A549 (cell line): ENCODE results near the gene TRDMT1. TPM values are rescaled to one million over a fixed set of nuclear protein-coding genes. Genes with fewer than 3 reads are reported as not detected.

Source experiments
- ATAC-seq, 2 experiments: fragments of 200-7000 bp in 1 of 2; fragments of >200 bp in 1 of 2; cut with Nextera tagmentation in 1 of 2; cut with Tn5 transposase in 1 of 2; 3 replicates each; pipeline versions ENCODE4 v1.8.0 to v1.9.1; 2018 to 2020; ENCODE audit warnings: mild to moderate bottlenecking in 1 of 2, moderate library complexity in 1 of 2
- CTCF ChIA-PET: fragments of 300-600 bp; sonication (Branson Sonifier 250); formaldehyde crosslinking; extraction: SDS; loops from one replicate; lab custom pipeline; 2021; ENCODE audit warnings: antibody characterized with exemption, inconsistent platforms; lab: Yijun Ruan, JAX
- POLR2A ChIA-PET: fragments of 350-600 bp; formaldehyde crosslinking; extraction: SDS; loops from one replicate; lab custom pipeline; 2021; ENCODE audit warnings: antibody characterized with exemption, inconsistent platforms; lab: Yijun Ruan, JAX
- DNase-seq, 2 experiments: peaks; one replicate each; pipeline versions ENCODE4 v3.0.0 to v3.0.0-alpha.2; 2011 to 2016; ENCODE audit warnings: low read depth in 1 of 2, low spot score in 1 of 2
- FAIRE-seq: peaks from 2 replicates; lab custom pipeline; 2011; peaks lifted over from hg19 to GRCh38; lab: Jason Lieb, UNC
- H3K27ac ChIP-seq, 2 experiments: fragments of >200 bp; sonication (Bioruptor Twin); formaldehyde crosslinking; 3 replicates each; pipeline ENCODE4 v1.5.1; 2016 to 2017
- H3K4me1 ChIP-seq: fragments of >200 bp; sonication (Bioruptor Twin); formaldehyde crosslinking; 3 replicates; pipeline ENCODE4 v1.6.1; 2016
- H3K4me2 ChIP-seq: fragments of >200 bp; sonication (Bioruptor Twin); formaldehyde crosslinking; 3 replicates; pipeline ENCODE4 v1.6.1; 2016
- H3K4me3 ChIP-seq: fragments of >200 bp; sonication (Bioruptor Twin); formaldehyde crosslinking; 3 replicates; pipeline ENCODE4 v1.5.1; 2016
- H3K9me3 ChIP-seq: fragments of >200 bp; sonication (Bioruptor Twin); formaldehyde crosslinking; 3 replicates; pipeline ENCODE4 v1.6.1; 2016
- BHLHE40 ChIP-seq: IDR thresholded peaks from 2 replicates; pipeline ENCODE4 v1.6.1; 2012; ENCODE audit warnings: low read depth, low read length, inconsistent platforms
- CBX8 ChIP-seq: fragments of 200-600 bp; sonication (generic); IDR thresholded peaks from 2 replicates; pipeline ENCODE4 v1.6.1; 2016
- CHD2 ChIP-seq: fragments of 150-350 bp; IDR thresholded peaks from 2 replicates; pipeline ENCODE4 v1.6.1; 2014; ENCODE audit warnings: low read length; ENCODE audit not compliant: partially characterized antibody
- EHF ChIP-seq: fragments of 250-450 bp; sonication (Bioruptor Pico); IDR thresholded peaks from 2 replicates; pipeline ENCODE4 v1.5.0; 2020; ENCODE audit warnings: mild to moderate bottlenecking
- EHMT2 ChIP-seq: fragments of 200-600 bp; sonication (generic); IDR thresholded peaks from 2 replicates; pipeline ENCODE4 v1.6.1; 2016; ENCODE audit warnings: antibody characterized with exemption, low read depth, mild to moderate bottlenecking, moderate library complexity
- EP300 ChIP-seq, 2 experiments: fragments of >200 bp; sonication (Bioruptor Twin); formaldehyde crosslinking; IDR thresholded peaks; 2 replicates in 1 of 2; 3 replicates in 1 of 2; pipeline ENCODE4 v1.6.1; 2016 to 2017
- GATA3 ChIP-seq: IDR thresholded peaks from 2 replicates; pipeline ENCODE4 v1.6.1; 2012; ENCODE audit warnings: borderline replicate concordance
- KDM5A ChIP-seq: fragments of 200-600 bp; sonication (generic); IDR thresholded peaks from 2 replicates; pipeline ENCODE4 v1.6.1; 2016; ENCODE audit warnings: antibody characterized with exemption, mild to moderate bottlenecking
- MAFK ChIP-seq: fragments of 450-650 bp; IDR thresholded peaks from 2 replicates; pipeline ENCODE4 v1.6.1; 2014; ENCODE audit not compliant: partially characterized antibody
- NPAS2 ChIP-seq: fragments of 250-450 bp; sonication (Bioruptor Pico); IDR thresholded peaks from 2 replicates; pipeline ENCODE4 v1.8.0; 2022; ENCODE audit warnings: mild to moderate bottlenecking, moderate library complexity, borderline replicate concordance
- POLR2A ChIP-seq: IDR thresholded peaks from 2 replicates; pipeline ENCODE4 v1.6.1; 2012; ENCODE audit warnings: mild to moderate bottlenecking, low read length
- POLR2AphosphoS2 ChIP-seq: conservative IDR thresholded peaks from 2 replicates; pipeline ENCODE4 v1.6.1; 2012; ENCODE audit warnings: low read length, improper control_type of control experiment, inconsistent platforms
- RNF2 ChIP-seq: fragments of 200-600 bp; sonication (generic); IDR thresholded peaks from 2 replicates; pipeline ENCODE4 v1.6.1; 2016; ENCODE audit warnings: low read depth, mild to moderate bottlenecking, antibody characterized with exemption, moderate library complexity, borderline replicate concordance
- ZC3H11A ChIP-seq: fragments of 450-650 bp; IDR thresholded peaks from 2 replicates; pipeline ENCODE4 v1.6.1; 2014; ENCODE audit warnings: antibody characterized with exemption, mild to moderate bottlenecking
- WGBS: methylation state at CpG from one replicate; pipeline ENCODE4 v1.1.6; 2017; ENCODE audit errors: missing lambda C conversion rate; 5-methylcytosine and 5-hydroxymethylcytosine counted together
- polyA plus RNA-seq, 4 experiments: library from polyadenylated mRNA; depleted of rRNA in 3 of 4; stranded (reverse); fragments of >200 nt; fragmentation: RNase III in 1 of 4; extraction: RNeasy Plus Mini Kit Qiagen cat#74134 plus additional on column Dnase treatment in 1 of 4; gene quantifications; 2 replicates in 3 of 4; 3 replicates in 1 of 4; pipeline ENCODE4 v1.2.3, GENCODE V29; 2011 to 2017
- TF ChIP-seq, protein P1 (sequence below): fragments of >200 bp; sonication (Bioruptor Twin); formaldehyde crosslinking; IDR thresholded peaks from 2 replicates; pipeline ENCODE4 v1.6.1; 2016
- TF ChIP-seq, protein P2 (sequence below): IDR thresholded peaks from 2 replicates; pipeline ENCODE4 v1.6.1; 2012; ENCODE audit warnings: low read depth, borderline replicate concordance
- TF ChIP-seq, protein P3 (sequence below): fragments of 250-450 bp; sonication (Bioruptor Pico); IDR thresholded peaks from 2 replicates; pipeline ENCODE4 v1.5.0; 2021; ENCODE audit warnings: mild to moderate bottlenecking, moderate library complexity, borderline replicate concordance
- TF ChIP-seq, protein P4 (sequence below): fragments of 250-450 bp; sonication (Bioruptor Pico); IDR thresholded peaks from 2 replicates; pipeline ENCODE4 v1.5.0; 2020; ENCODE audit warnings: low read depth, mild to moderate bottlenecking, moderate library complexity
- TF ChIP-seq, protein P5 (sequence below): fragments of >200 bp; sonication (Bioruptor Twin); formaldehyde crosslinking; IDR thresholded peaks from 3 replicates; pipeline ENCODE4 v1.5.1; 2016

The TRDMT1 gene
- polyA plus RNA-seq, 2 of the 4 experiments (the other 2 are of a cell fraction): 2.4 to 7.4 TPM

DNA sequence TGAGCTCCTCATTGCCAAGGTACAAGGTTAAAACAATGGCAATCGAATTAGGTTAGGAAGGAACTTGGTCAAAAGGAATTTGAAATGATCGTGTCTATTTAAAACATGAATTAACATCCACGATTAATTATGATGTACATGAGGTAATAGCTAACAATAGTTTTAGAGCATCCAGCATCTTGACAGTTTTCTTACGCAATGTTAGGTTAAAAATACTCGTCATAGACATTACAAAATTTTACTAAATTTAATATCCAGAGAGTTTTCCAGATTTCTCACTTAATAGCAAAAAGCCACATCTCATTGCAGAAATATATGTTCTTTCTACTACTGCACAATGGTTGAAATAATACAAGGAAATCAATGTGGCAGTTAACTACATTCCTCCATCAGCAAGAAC lies 94.5 kb downstream of the TRDMT1 start:
- no peak for FAIRE-seq
- no peak for ATAC-seq
- Histone ChIP-seq H3K4me1 (peaks cover 7% of the 10 kb centered on the region; the same call in 1 of the 3 replicates), H3K27ac (no peak overlapping the region), H3K4me3 (no peak overlapping the region), H3K4me2 (no peak overlapping the region), H3K9me3 (no peaks in the 10 kb centered on the region)
- ChIA-PET CTCF (interaction anchor here (0.7 kb wide), 1 partner anchor 8 kb away, joined by 3 read pairs; no protein-coding TSS in a partner anchor), POLR2A (no interaction called here)
- no peak for TF ChIP-seq EHF (CRISPR knock-in tag)
- no peak for TF ChIP-seq MAFK
- TF ChIP-seq POLR2AphosphoS2: no peak
- no peak for TF ChIP-seq BHLHE40
- TF ChIP-seq GATA3: no peak
- no peak for TF ChIP-seq POLR2A
- TF ChIP-seq, protein P1, sequence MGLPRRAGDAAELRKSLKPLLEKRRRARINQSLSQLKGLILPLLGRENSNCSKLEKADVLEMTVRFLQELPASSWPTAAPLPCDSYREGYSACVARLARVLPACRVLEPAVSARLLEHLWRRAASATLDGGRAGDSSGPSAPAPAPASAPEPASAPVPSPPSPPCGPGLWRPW: no peak
- TF ChIP-seq KDM5A: no peak
- TF ChIP-seq, protein P2, sequence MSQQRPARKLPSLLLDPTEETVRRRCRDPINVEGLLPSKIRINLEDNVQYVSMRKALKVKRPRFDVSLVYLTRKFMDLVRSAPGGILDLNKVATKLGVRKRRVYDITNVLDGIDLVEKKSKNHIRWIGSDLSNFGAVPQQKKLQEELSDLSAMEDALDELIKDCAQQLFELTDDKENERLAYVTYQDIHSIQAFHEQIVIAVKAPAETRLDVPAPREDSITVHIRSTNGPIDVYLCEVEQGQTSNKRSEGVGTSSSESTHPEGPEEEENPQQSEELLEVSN: no peak
- TF ChIP-seq EHMT2: no peak
- no peak for TF ChIP-seq NPAS2 (CRISPR knock-in tag)
- TF ChIP-seq, all 56 proteins: peak for 0
- no peak for DNase-seq
- 73% methylated on average over 5 of the region's 5 CpGs for WGBS

DNA sequence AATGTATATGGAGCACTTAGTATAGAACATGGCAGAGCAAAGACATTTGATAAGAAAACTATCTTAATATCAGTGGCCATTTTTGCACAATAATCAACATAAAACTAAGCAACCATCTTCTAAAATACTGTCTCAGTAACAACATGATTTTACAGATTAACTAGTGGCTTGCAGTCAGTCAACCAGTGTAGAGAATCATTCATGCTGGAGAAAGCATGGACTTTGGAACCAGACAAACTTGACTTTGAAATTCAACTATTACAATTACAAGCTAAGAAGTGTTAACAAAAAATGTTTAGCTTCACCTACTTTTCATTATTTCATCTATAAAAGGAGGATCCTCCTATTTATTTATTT lies 99.6 kb downstream of the TRDMT1 start:
- Histone ChIP-seq H3K4me3 (no peak overlapping the region), H3K4me1 (no peaks in the 10 kb centered on the region), H3K27ac (no peak overlapping the region), H3K4me2 (no peak overlapping the region), H3K9me3 (no peaks in the 10 kb centered on the region)
- ChIA-PET POLR2A (no interaction called here), CTCF (interaction anchor here (1.0 to 1.1 kb wide), 2 partner anchors 12 to 258 kb away, joined by 3 to 4 read pairs; no protein-coding TSS in a partner anchor)
- TF ChIP-seq, protein P3, sequence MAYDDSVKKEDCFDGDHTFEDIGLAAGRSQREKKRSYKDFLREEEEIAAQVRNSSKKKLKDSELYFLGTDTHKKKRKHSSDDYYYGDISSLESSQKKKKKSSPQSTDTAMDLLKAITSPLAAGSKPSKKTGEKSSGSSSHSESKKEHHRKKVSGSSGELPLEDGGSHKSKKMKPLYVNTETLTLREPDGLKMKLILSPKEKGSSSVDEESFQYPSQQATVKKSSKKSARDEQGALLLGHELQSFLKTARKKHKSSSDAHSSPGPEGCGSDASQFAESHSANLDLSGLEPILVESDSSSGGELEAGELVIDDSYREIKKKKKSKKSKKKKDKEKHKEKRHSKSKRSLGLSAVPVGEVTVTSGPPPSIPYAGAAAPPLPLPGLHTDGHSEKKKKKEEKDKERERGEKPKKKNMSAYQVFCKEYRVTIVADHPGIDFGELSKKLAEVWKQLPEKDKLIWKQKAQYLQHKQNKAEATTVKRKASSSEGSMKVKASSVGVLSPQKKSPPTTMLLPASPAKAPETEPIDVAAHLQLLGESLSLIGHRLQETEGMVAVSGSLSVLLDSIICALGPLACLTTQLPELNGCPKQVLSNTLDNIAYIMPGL (CRISPR knock-in tag): no peak
- TF ChIP-seq, protein P4, sequence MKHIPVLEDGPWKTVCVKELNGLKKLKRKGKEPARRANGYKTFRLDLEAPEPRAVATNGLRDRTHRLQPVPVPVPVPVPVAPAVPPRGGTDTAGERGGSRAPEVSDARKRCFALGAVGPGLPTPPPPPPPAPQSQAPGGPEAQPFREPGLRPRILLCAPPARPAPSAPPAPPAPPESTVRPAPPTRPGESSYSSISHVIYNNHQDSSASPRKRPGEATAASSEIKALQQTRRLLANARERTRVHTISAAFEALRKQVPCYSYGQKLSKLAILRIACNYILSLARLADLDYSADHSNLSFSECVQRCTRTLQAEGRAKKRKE (CRISPR knock-in tag): no peak
- TF ChIP-seq, protein P5, sequence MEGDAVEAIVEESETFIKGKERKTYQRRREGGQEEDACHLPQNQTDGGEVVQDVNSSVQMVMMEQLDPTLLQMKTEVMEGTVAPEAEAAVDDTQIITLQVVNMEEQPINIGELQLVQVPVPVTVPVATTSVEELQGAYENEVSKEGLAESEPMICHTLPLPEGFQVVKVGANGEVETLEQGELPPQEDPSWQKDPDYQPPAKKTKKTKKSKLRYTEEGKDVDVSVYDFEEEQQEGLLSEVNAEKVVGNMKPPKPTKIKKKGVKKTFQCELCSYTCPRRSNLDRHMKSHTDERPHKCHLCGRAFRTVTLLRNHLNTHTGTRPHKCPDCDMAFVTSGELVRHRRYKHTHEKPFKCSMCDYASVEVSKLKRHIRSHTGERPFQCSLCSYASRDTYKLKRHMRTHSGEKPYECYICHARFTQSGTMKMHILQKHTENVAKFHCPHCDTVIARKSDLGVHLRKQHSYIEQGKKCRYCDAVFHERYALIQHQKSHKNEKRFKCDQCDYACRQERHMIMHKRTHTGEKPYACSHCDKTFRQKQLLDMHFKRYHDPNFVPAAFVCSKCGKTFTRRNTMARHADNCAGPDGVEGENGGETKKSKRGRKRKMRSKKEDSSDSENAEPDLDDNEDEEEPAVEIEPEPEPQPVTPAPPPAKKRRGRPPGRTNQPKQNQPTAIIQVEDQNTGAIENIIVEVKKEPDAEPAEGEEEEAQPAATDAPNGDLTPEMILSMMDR: no peak
- TF ChIP-seq ZC3H11A: peak; percentile 15; the same call in 1 of the 2 replicates
- no peak for TF ChIP-seq RNF2
- TF ChIP-seq CBX8: no peak
- TF ChIP-seq EP300 (IDR thresholded peaks at IDR 0.05): no peak
- no peak for TF ChIP-seq CHD2
- FAIRE-seq (no peak), DNase-seq (no peak), ATAC-seq (no peak)
